ENCODE data around the gene MKLN1. TPM values are rescaled to one million over a fixed set of nuclear protein-coding genes. Genes with fewer than 3 reads are reported as not detected.
"Not testable (repeated sequence)": the region's sequence is repeated elsewhere in the genome, so short reads cannot be mapped to it uniquely, and the experiment has no call there.

Gene MKLN1
- total RNA-seq, 4 donors from 2014 or later = 93.1 to 175 (median 102) TPM

GRCh38 chr7:131456338-131456737, 128.7 kb downstream of the MKLN1 start:
- Histone ChIP-seq H3K9me3 (no peaks in the 10 kb centered on the region), H3K27me3 (no peaks in the 10 kb centered on the region), H3K36me3 (no peaks in the 10 kb centered on the region), H3K27ac (no peak overlapping the region), H3K4me1 (no peaks in the 10 kb centered on the region), H3K4me3 (replicated peaks in 1 of 3) (no peak overlapping the region)
- DNase-seq = no peak
- intact Hi-C loops (cut with DNase I) = no loop called here
- 91 to 97% methylated on average over 3 of the region's 3 CpGs for WGBS, 2 donors
- TF ChIP-seq, protein P1, sequence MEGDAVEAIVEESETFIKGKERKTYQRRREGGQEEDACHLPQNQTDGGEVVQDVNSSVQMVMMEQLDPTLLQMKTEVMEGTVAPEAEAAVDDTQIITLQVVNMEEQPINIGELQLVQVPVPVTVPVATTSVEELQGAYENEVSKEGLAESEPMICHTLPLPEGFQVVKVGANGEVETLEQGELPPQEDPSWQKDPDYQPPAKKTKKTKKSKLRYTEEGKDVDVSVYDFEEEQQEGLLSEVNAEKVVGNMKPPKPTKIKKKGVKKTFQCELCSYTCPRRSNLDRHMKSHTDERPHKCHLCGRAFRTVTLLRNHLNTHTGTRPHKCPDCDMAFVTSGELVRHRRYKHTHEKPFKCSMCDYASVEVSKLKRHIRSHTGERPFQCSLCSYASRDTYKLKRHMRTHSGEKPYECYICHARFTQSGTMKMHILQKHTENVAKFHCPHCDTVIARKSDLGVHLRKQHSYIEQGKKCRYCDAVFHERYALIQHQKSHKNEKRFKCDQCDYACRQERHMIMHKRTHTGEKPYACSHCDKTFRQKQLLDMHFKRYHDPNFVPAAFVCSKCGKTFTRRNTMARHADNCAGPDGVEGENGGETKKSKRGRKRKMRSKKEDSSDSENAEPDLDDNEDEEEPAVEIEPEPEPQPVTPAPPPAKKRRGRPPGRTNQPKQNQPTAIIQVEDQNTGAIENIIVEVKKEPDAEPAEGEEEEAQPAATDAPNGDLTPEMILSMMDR (IDR thresholded peaks at IDR 0.05) = no peak
- TF ChIP-seq POLR2A (IDR thresholded peaks at IDR 0.05) = no peak

DNA sequence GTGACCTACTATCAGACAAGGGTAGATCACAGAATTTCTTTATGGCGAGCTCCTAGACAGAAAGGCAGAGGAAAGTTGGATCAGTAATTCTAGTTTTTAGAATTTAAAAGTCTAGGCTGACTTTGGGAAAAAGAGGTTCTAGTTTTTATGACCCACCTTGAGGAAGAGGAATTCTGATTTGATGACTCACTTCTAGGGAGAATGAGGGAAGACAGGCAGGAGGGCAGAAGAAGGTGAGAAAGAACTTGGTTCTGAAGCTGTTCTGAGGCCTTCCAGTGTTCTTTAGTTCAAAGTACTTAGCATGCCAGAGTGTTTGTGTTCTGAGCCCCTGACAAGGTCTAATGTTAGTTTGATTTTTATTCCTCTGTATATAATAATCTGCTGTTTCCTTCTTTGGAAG, 131.6 kb downstream of the MKLN1 start:
- TF ChIP-seq, protein P1 (IDR thresholded peaks at IDR 0.05) = no peak
- TF ChIP-seq POLR2A (IDR thresholded peaks at IDR 0.05) = no peak
- Histone ChIP-seq H3K9me3 (no peaks in the 10 kb centered on the region), H3K27me3 (no peaks in the 10 kb centered on the region), H3K36me3 (peaks cover 8 to 9% of the 10 kb centered on the region in 2 donors), H3K27ac (no peak overlapping the region), H3K4me3 (replicated peaks in 1 of 3) (no peak overlapping the region), H3K4me1 (no peaks in the 10 kb centered on the region)
- 92 to 96% methylated on average over 1 of the region's 1 CpG for whole genome bisulfite sequencing, 2 donors
- intact Hi-C loops (cut with DNase I) = no loop called here
- no peak for DNase-seq

DNA sequence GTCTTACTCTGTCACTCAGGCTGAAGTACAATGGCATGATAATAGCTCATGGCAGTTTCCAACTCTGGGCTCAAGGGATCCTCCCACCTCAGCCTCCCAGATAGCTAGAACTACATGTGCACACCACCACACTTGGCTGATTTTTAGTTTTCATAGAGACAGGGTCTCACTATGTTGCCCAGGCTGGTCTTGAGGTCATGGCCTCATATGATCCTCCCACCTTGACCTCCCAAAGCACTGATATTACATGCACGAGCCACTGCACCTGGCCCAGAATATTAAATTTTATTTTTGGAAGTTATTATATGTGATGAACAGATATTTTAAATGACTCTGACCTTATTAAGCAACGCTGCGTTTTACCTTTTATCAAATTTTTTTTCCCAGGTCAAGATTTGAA, 134.4 kb downstream of the MKLN1 start:
- Histone ChIP-seq H3K27me3 (no peaks in the 10 kb centered on the region), H3K36me3 (peaks cover 14 to 19% of the 10 kb centered on the region in 2 donors), H3K27ac (no peak overlapping the region), H3K4me3 (replicated peaks in 1 of 3) (no peak overlapping the region), H3K9me3 (no peaks in the 10 kb centered on the region), H3K4me1 (no peaks in the 10 kb centered on the region)
- no peak for TF ChIP-seq POLR2A (IDR thresholded peaks at IDR 0.05)
- TF ChIP-seq, protein P1 (IDR thresholded peaks at IDR 0.05) = no peak
- intact Hi-C loops (cut with DNase I) = no loop called here
- 81% methylated on average over 3 of the region's 3 CpGs for WGBS, 2 donors
- no peak for DNase-seq

DNA sequence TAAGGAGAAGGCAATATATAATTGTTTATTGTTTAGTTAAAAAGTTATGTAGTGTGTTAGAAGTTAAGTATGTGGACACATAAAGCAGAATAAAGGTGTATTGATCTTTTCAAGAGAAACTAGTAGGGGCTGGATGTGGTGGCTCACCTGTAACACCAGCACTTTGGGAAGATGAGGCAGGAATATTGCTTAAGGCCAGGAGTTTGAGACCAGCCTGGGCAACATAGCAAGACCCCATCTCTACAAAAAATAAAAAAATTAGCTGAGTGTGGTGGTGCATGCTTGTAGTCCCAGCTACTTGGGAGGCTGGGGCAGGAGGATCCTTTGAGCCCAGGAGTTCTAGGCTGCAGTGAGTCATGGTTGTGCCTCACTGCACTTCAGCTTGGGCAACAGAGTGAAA, 135.0 kb downstream of the MKLN1 start:
- intact Hi-C loops (cut with DNase I); DNase-seq: not testable (repeated sequence)
- H3K36me3 ChIP-seq = peaks cover 14 to 20% of the 10 kb centered on the region in 2 donors

DNA sequence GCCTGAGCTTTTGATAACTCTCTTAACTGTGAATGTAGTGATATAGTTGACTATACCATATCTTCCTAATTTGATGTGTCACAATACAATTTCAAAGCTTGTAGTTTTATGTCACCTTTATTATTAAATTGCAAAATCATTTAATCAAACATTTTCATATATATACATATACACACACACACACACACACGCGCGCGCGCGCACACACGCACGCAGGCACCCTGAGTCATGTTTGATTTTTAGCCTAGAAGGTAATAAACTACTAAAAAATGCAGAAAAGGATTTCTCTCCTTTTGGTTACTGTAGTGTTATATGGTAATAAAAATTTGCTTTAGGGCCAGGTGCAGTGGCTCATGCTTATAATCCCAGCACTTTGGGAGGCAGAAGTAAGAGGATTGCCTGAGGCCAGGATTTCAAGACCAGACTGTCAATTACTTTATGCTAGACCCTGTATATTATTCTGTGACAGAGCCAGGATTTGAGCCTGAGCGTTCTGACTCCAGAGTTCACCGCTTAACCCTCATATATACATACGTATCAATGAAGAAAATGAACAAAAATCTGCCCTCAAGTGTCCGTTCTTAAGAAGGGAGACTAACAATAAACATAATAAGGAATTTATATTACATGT, 139.2 kb downstream of the MKLN1 start:
- Histone ChIP-seq H3K4me1 (peaks cover 5 to 6% of the 10 kb centered on the region in 2 donors), H3K27me3 (no peaks in the 10 kb centered on the region), H3K36me3 (peaks cover 14 to 23% of the 10 kb centered on the region in 2 donors), H3K9me3 (no peaks in the 10 kb centered on the region), H3K4me3 (replicated peaks in 1 of 3) (no peak overlapping the region), H3K27ac (no peak overlapping the region)
- intact Hi-C loops (cut with DNase I) = no loop called here
- TF ChIP-seq, protein P1 (IDR thresholded peaks at IDR 0.05) = no peak
- TF ChIP-seq POLR2A (IDR thresholded peaks at IDR 0.05) = no peak
- DNase-seq = no peak
- WGBS, 2 donors = 96 to 97% methylated on average over 12 of the region's 12 CpGs

More for the DNA sequence above, 135.0 kb downstream of the MKLN1 start:
- H3K27me3 ChIP-seq; H3K4me1 ChIP-seq; H3K4me3 ChIP-seq (replicated peaks in 1 of 3); H3K9me3 ChIP-seq; H3K27ac ChIP-seq: not testable (repeated sequence)

Measured in thyroid gland (tissue), 4 donors.